Astrocyte (in vitro differentiated cells and primary cell): Measurements from ENCODE around the gene MAPRE2.

Experiments used
- CTCF ChIP-seq: IDR thresholded peaks from 2 replicates; pipeline ENCODE4 v1.5.1; 2011; ENCODE audit warnings: low read depth, mild to moderate bottlenecking, inconsistent platforms, low read length, moderate library complexity; ENCODE audit not compliant: insufficient read depth
- EZH2 ChIP-seq: IDR thresholded peaks from 2 replicates; pipeline ENCODE4 v1.6.1; 2012; ENCODE audit warnings: mild to moderate bottlenecking, low read length, inconsistent platforms; ENCODE audit not compliant: insufficient read depth

- no peak for TF ChIP-seq CTCF
- TF ChIP-seq EZH2 = no peak
These were observed 120.3 kb downstream of the MAPRE2 start for GRCh38 chr18:35161485-35161884.
